Measurements from ENCODE around the gene A4GALT.
"Not testable (repeated sequence)": the region's sequence is repeated elsewhere in the genome, so short reads cannot be mapped to it uniquely, and the experiment has no call there.

The A4GALT gene

DNA sequence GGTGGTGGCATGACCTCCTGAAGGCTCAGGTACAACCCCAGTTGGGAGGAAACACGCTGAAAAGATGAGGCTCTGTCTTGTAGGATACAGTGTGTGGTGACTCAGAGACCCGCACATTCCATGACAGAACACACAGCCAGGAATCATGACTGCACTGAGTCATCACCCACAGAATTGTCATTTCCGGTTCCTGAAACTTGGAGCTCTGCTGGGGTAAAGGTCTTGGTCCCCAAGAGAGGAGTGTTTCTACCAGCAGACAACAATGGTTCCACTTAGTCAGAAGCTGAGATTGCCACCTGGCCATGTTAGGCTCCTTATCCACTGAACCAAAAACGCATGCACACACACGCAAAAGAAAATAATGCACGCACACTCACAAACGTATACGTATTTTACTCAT is 40.0 kb downstream of the A4GALT start:
- no peak for DNase-seq

DNA sequence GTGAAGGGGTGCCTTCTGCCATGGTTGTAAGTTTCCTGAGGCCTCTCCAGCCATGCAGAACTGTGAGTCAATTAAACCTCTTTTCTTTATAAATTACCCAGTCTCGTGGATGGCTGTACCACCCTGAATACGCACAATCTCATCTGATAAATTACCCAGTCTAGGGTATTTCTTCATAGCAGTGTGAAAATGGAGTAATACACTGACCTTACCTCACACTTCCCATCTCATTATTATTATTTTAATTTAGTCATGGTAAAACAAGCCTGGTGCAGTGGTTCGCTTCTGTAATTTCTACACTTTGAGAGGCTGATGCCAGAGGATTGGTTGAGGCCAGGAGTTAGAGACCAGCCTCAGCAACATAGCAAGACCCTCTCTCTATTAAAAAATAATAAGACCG is 41.0 kb downstream of the A4GALT start:
- DNase-seq, result no peak

DNA sequence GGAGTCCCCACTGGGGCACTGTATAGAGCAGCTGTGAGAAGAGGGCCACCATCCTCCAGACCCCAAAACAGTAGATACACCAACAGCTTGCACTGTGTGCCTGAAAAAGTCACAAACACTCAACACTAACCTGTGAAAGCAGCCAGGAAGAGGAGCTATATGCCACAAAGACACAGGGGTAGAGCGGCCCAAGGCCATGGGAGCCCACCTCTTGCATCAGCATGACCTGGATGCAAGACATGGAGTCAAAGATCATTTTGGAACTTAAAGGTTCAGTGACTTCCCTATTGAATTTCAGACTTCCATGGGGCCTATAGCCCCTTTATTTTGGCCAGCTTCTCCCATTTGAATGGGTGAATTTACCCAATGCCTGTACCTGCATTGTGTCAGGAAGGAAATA is 41.8 kb downstream of the A4GALT start:
- DNase-seq, result no peak

DNA sequence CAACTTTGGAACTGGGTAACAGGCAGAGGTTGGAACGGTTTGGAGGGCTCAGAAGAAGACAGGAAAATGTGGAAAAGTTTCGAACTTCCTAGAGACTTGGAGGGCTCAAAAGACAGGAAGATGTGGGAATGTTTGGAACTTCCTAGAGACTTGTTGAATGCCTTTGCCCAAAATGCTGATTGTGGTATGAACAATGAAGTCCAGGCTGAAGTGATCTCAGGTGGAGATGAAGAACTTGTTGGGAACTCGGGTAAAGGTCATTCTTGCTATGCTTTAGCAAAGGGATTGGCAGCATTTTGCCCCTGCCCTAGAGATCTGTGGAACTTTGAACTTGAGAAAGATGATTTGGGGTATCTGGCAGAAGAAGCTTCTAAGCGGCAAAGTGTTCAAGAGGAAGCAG is 42.7 kb downstream of the A4GALT start:
- DNase-seq, result not testable (repeated sequence)

DNA sequence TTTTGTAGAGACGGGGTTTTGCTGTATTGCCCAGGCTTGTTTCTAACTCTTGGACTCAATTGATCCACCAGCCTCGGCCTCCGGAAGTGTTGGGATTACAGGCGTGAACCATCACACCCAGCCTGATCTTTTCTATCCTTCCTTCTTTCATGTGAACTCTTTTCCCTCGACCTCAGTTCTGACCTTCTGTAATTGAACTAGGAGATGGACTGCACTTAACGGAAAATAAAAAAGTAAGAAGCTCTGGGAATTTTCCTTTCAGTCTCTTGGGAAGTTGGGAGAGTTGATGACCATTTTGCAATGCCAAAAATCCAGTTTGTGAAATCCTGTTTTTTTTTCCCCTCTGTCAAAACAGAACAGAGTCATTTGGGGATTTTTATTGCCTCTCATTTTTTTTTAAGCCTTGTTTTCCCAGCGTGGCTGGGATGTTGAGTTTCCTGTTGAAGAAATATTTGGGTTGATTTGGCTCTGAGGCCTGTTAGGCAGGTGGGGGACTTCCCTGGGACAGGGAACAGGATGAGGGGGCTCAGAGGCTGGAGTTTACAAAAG is 44.5 kb downstream of the A4GALT start:
- DNase-seq, result no peak

DNA sequence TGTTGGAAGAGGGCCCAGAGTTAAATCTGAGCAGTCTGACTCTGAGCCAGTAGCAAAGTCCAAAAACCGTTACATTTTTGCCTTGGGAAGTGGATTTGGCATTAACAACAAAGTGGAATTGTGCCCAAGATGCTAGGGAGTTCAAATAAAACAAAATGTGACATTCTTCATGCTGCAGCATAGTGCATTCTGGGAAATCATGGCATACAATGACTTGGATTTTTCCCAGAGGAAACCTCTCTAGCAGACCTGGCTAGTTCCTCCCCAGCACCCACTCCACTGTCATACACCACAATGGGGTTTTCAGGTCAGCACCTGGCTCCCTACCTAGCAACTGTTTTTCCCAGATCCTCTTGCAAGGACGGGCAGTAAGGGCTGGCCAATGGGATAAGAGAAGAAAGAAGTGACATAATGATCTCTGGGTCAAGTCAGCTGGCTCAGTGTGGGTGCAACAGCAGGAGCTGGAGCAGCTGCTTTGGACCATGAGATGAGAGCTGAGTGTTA is 46.7 kb downstream of the A4GALT start:
- DNase-seq, result no peak

DNA sequence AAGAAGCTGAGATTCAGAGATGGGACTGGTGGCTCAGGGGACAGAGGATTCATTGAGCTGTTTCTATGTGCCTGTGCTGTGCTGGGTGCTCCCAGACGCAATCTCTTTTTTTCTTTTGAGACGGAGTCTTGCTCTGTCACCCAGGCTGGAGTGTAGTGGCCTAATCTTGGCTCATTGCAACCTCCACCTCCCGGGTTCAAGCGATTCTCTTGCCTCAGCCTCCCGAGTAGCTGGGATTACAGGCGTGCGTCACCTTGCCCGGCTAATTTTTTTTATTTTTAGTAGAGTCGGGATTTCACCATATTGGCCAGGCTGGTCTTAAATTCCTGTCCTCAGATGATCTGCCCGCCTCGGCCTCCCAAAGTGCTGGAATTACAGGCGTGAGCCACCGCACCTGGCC is 47.6 kb downstream of the A4GALT start:
- not testable (repeated sequence) for DNase-seq

DNA sequence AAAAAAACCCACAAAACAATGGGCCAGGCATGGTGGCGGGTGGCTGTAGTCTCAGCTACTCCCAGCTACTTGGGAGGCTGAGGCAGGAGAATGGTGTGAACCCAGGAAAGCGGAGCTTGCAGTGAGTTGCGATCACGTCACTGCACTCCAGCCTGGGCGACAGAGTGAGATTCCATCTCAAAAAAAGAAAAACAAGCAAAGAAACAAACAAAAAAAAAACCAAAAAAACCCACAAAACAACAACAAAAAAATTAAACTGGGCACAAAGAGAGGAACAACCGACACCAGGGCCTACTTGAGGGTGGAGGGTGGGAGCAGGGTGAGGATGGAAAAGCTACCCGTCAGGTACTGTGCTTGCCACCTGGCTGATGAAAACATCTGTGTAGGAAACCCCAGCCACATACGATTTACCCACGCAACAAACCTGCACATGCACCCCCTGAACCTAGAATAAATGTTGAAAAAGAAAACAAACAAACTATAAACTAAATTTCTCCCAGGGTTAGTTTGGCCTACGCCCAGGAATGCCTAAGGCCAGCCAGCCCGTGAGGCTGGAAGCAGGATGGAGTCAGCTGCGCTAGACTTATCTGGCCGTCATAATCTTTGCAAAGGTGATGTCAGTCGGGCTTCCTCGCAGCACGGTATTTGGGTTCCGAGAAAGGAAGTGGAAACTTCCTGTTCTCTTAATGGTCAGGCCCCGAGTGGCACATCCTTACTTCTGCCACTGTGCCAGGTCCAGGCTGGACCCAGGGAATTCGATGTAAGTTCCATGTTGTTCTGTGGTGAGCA is 49.6 kb downstream of the A4GALT start:
- DNase-seq, result no peak

DNA sequence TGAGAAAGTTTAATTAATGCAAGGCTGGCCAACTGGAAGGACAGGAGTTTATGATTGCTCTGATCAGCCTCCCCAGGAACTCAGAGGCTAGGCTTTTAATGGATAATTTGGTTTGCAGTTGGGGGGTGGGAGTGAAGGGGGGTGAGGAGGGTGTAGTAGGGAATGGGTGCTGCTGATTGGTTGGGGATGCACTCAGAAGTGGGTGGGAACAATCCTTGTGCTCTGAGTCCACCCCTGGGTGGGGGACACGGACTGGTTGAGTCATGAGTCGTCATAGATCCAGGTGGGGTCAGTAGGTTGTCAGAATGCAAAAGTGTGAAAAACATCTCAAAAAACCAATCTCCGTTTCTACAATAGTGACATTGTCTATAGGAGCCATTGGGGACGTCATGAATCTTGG is 50.6 kb downstream of the A4GALT start:
- DNase-seq, result no peak

DNA sequence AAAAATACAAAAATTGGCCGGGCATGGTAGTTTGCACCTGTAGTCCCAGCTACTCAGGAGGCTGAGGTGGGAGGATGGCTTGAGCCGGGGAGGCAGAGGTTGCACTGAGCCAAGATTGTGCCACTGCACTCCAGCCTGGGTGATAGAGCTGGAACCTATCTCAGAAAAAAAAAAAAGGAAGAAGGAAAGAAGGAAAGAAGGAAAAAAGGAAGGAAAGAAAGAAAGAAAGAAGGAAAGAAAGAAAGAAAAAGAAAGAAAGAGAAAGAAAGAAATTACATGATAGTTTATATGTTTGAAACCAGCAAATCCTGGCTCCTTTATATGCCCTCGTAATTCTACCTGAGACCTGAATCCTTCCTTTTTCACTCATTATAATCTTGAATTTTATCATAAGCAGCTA is 54.3 kb downstream of the A4GALT start:
- DNase-seq, result not testable (repeated sequence)

DNA sequence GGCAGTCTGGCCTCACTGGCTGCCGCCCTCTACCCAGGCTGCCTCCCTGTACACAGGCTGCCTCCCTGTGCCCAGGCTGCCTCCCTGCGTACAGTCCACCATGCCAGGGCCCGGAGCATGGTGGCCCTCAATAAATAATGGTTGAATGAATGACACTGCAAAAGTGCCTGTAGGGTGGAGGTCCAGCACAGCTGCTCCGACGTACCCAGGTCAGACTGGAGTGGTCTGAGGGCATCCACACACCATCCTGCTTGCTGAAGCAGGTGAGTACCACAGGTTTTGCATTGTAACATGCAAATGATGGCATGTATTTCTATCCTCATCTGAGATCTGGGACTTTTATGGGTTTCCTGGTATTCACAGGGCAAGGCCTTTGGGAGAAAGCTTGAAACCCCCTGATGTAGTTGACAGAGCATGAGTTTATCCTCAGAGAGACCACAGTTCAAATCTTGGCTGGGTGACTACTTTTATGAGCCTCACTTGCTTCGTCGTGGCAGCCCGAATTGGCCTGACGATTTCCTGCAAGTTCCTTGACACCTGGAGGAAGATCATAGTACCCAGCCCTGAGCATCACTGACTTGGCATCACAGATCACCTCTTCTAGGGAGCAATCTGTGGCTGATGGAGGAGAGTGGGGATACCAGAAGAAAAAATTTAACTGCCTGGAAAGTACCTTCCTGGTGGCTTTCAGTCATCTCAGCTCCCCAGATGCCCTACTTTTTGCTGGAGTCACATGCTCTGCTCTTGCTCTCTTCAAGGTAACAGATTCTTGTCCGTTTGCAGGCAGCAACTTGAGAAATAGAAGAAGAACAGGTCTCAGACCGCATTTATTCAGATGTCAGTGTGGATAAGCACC is 55.5 kb downstream of the A4GALT start:
- DNase-seq, result no peak

DNA sequence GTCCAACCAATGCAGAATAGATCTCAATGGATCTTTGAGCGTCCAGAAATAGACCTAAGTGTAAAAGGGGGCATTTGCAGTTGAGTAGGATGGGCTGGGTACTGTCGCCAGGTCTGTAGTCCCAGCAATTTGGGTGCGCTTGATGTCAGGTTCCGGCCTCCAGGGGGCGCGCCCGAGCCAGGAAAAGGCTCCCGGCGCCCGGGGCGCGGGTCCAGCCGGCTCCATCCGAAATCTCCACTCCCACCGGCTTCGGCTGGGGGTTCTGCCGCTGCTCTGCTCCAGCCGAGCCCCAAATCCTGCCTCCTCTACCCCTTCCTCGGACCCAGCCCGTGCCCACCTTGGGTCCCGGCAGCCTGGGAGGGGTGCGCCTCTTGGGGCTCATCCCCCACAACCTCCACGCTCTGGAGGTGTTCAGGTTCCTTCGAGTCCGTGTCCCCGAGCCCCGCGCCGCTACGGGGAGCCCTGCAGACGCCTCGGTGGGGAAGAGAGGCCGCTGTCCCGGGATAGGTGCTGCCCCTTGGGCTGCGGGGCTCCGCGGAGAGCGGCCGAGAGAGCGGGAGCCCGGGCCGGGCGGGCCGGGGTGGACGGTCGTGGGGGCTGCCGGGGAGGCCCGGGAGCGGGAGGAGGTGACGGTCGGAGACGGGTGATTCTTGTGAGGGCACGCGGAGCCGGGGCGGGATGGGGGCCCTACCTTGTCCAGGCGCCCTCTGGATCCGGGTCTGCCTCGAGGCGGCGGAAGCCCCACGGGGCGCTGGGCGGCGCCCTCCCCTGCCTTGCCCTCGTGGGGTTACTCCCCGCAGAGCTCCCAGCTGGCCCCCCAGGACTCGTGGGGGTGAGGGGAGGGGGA is 58.5 kb downstream of the A4GALT start:
- DNase-seq, result peak; percentile 89

DNA sequence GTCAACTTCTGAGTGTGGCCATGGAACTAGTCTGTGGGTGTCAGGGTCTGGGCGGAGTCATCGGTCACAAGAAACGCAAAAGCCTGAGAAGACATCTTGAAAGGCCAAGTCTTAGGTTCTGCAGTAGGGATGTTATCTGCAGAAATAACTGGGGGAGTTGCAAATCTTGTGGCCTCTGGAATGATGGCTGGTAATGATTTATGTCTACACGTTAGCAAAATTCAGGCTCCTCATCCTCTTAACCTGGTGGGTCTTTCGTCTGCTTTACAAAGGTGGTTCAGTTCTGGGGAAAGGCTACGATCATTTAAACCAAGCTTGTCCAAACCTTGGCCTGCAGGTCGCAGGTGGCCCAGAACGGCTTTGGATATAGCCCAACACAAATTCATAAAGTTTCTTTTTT is 64.1 kb downstream of the A4GALT start:
- no peak for DNase-seq

DNA sequence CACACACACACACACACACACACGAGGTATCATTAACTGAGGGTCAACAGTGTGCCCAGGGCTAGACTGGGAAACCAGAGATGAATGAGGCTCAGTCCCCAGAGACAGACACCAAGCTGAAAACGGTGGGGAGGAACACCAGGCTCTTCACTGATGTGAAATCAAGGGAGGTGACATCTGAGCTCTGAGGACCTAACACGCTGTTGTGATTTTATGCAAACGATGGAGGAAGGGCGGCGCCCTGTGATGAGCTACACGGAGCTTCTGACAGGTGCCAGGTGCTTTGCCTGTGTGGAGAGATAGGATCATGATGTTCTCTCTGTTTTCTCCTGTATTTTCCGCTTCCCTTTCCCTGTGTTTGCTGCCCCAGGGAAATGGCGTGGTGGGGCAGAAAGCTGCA is 65.0 kb downstream of the A4GALT start:
- DNase-seq, result no peak

DNA sequence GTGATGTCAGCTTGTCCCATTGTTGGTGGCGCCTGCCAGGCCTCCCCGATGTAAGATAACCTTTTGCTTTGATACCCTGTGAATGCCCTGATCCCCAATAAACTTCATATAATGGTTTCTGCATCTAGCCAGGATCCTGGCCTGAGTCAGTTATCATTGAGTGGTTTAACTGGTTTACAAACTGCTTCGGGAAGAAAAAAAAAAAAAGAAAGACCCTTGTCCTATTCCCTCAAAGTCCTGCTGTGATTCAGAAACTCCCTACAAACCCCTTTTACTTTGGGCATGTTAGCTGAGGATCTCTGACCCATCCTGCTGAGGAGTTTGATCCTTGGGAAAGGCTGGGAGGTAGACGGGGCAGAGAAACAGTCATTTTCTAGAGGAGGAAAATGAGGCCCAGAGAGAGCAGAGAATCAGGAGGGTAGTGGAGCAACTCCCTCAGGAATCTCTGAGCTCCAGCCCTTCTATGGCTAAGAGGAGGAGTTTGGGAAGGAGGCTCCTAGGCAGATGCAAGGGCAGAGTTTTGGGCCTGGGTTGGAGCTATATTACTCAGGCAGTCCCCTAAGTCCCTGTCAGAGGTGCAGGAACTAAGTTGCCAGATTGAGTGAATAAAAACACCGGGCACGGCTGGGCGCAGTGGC is 66.1 kb downstream of the A4GALT start:
- no peak for DNase-seq

DNA sequence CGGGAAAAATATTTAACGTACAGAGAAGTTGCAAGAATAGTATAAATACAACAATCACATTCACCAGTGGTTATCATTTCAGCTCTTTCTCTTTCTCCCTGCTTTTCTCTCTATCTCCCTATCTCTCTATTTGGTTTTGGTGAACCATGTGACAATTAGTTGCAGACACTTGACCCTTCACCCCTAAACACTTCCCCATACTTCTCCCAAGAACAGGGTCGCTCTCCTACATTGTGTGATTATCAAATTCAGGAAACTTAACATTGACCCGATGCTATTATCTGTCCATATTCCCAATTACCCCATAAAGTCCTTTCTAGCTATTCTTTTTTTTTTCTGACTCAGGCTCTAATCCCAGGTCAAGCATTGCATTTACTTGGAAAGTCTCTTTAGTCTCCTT is 66.7 kb downstream of the A4GALT start:
- DNase-seq, result no peak

DNA sequence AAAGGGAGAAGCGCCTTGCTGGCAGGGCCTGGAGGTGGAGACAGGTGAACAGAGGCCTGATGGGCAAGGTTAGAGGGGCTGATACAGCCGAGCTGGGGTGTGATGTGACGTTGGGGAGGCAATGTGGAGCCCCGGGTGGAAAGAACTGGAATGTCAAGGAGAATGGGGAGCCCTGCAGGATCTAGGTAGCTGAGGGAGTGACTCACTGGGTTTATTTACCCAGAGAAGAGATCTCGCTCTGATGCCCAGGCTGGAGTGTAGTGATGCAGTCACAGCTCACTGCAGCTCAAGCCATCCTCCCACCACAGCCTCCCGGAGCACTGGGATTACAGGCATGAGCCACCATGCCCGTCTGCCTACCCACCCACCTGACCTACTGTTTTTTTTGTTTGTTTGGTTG is 69.5 kb downstream of the A4GALT start:
- no peak for DNase-seq

DNA sequence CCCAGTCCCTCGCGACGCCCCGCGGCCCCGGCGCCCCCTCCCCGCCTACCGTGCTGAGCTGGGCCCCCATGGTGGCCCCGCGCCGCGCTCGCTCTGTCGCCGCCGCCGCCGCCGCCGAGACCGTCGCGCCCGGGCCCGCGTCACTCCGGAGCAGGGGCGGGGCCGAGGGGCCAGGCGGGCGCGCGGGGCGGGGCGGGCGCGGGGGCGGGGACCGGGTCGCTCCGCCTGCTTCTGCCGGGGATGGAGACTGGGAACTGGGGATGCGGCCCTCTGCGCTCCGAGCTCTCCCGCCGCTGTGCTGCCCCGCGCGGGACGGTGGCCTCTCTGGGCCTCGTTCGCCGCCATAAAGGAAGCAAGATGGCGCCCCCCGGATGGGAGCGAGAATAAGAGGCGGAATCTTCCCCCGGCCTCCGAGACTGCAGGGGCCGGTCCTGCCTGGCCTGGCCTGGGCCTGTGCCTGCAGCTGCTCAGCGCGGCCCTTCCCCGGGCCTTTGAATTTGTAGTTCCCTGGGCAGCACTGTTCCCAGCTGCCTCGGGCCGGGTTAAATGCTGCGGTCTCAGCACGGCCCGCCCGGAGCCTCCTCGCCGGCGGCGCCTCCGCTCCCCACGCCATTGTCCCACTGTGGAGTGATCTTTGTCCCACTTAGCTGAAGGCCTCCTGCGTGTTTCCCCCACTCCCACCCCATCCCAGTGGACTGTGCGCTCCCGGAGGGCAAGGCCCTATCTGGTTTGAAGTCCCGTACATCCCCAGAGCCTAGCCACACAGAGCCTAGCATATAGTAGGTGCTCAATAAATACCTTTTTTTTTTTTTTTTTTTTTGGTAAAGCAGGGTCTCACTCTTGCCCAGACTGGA is 71.2 kb downstream of the A4GALT start, which contains the start of gene CYB5R3:
Gene CYB5R3, minus strand, starts transcription at position 147 of the 854 bp plus-strand sequence. Its CDS starts 77 bp downstream, at position 70.
- peak; percentile 92 for DNase-seq

DNA sequence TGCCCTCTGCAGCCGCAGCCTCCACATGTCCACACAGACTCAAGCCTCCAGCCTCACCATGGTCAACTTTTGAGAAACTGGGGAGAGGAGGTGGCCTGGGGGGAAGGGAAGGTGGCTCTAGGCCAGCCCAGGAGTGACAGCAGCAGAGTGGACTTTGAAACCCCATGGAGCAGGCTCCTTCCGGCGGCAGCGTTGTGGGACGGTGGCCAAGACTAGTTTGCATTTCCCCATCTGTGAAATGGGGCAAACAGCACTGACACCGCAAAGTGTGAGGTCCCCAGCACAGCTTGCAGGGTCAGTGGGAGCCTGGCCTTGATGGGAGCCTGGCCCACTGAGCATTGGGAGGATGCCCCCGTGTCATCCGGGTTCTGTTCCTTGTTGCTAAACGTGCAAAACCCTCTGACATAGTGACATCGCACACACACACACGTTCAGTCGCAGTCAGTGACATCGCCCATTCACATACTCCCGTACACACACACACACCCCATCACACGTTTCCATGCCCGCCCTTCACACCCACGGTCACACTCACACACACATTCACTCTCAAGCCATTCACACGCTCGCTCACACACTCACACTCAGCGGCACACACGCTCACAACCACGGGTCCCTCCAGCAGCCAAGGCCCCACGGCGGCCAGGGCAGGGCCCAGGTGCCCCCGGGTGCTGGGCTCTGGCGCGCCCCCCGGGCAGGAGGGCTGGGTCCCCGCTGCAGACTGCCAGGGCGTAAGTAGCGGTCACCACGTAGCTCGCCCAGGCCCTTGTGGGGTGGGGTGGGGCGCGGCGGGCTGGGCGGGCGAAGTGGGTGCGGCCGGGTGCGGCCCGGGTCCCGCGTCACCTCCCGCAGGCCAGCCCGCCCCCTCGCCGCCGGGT is 72.1 kb downstream of the A4GALT start:
- peak; percentile 64 for DNase-seq

DNA sequence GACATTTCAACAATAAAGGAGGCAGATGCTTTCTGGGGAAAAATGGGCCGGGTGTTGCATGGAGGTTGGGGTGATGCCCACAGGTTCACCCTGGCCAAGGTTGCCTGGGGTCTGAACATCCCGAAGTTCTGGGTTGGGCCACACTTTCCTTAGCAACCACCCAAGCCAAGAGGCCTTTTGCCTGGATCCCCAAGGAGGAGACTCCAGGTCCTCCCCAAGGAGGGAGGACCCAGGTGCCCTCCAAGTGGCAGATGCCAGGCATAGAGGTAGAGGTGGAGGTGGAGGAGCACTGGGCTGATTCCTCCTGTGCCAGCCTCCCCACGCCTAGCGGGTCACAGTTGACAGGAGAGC is 72.7 kb downstream of the A4GALT start:
- no peak for DNase-seq

Data from right hindlimb (tissue), 1 donor.